Osteoblast (primary cell): ENCODE results near the gene ACAD8. TPM values are rescaled to one million over a fixed set of nuclear protein-coding genes. Genes with fewer than 3 reads are reported as not detected.

Source experiments
- DNase-seq: peaks from one replicate; pipeline ENCODE4 v3.0.0; 2011; ENCODE audit warnings: low spot score, mixed read lengths; ENCODE audit not compliant: insufficient read length; ENCODE audit errors: missing footprints
- H2AFZ ChIP-seq: 2 replicates; pipeline ENCODE4 v1.6.0; 2011; ENCODE audit warnings: mild to moderate bottlenecking, low read length
- H3K27ac ChIP-seq: 2 replicates; pipeline ENCODE4 v1.5.1; 2011; ENCODE audit warnings: mild to moderate bottlenecking, low read depth, low read length, moderate library complexity
- H3K27me3 ChIP-seq: 2 replicates; pipeline ENCODE4 v1.6.0; 2012; ENCODE audit warnings: mild to moderate bottlenecking, control low read depth, inconsistent platforms, low read length, moderate library complexity; ENCODE audit not compliant: insufficient read depth
- H3K36me3 ChIP-seq: 2 replicates; pipeline ENCODE4 v1.5.1; 2011; ENCODE audit warnings: mild to moderate bottlenecking, low read length, control low read depth, moderate library complexity; ENCODE audit not compliant: insufficient read depth
- H3K4me1 ChIP-seq: 2 replicates; pipeline ENCODE4 v1.5.1; 2011; ENCODE audit warnings: mild to moderate bottlenecking, low read length, control low read depth, moderate library complexity; ENCODE audit not compliant: insufficient read depth
- H3K4me2 ChIP-seq: 2 replicates; pipeline ENCODE4 v1.6.0; 2011; ENCODE audit warnings: mild to moderate bottlenecking, low read length; ENCODE audit not compliant: insufficient read depth
- H3K4me3 ChIP-seq: fragments of 200-600 bp; sonication (generic); 3 replicates; pipeline ENCODE4 v1.5.1; 2012; ENCODE audit warnings: mild to moderate bottlenecking, low read length, inconsistent platforms; ENCODE audit not compliant: insufficient read depth
- H3K79me2 ChIP-seq: 2 replicates; pipeline ENCODE4 v1.6.0; 2012; ENCODE audit warnings: mild to moderate bottlenecking, low read length, control low read depth, inconsistent platforms; ENCODE audit not compliant: insufficient read depth
- H3K9me3 ChIP-seq: 2 replicates; pipeline ENCODE4 v1.5.1; 2011; ENCODE audit warnings: low read depth, low read length, control low read depth
- H4K20me1 ChIP-seq: 2 replicates; pipeline ENCODE4 v1.6.0; 2012; ENCODE audit warnings: mild to moderate bottlenecking, low read length, control low read depth; ENCODE audit not compliant: insufficient read depth
- CTCF ChIP-seq: IDR thresholded peaks from 2 replicates; pipeline ENCODE4 v1.5.1; 2011; ENCODE audit warnings: mild to moderate bottlenecking, low read depth, low read length, moderate library complexity; ENCODE audit errors: extremely low read depth
- total RNA-seq: library from RNA; depleted of rRNA; stranded (reverse); fragments of >200 nt; gene quantifications from 2 replicates; pipeline ENCODE4 v1.2.3, GENCODE V29; 2012

The ACAD8 gene
- total RNA-seq, 1 donor = 17.7 TPM

DNA sequence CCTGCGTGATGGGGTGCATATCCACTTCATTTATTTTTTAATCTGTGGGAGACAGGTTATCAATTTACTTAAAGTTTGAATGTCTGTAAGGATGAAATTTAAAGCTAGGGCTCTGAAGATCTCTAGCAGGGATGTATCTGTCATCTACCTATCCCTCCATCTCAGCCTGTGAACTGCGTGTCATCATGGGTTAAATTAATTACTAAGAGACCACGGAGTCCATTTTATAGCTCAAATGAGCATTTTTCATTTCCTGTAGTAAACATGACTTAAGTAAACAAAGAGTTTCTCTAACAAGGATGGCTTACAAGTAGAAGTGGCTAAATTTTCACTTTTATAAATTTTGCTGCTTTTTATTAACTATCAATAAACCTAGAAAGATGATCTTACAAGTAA, 19.9 kb downstream of the ACAD8 start:
- Histone ChIP-seq H3K9me3 (no peaks in the 10 kb centered on the region), H3K4me2 (no peak overlapping the region), H3K4me1 (no peaks in the 10 kb centered on the region), H3K4me3 (no peak overlapping the region), H3K27me3 (peaks cover 63% of the 10 kb centered on the region), H3K79me2 (no peaks in the 10 kb centered on the region), H3K36me3 (no peaks in the 10 kb centered on the region), H4K20me1 (no peaks in the 10 kb centered on the region), H3K27ac (no peak overlapping the region), H2AFZ (no peak overlapping the region)
- no peak for TF ChIP-seq CTCF
- no peak for DNase-seq

DNA sequence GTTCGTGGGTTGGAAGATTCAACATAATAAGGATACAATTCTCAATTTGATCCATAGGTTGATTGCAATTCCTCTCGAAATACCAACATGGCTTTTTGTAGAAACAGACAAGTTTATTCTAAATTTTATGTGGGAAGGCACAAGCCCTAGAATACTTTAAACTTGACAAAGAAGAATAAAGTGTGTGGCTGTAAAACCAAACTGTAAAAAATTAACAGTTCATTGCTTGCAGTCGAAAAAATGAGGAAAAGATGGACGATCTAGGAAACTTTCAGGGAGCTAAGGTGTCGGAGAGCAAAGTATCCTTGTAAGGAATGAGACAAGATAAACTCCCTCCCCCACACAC, 21.8 kb downstream of the ACAD8 start:
- H3K27ac ChIP-seq = no peak overlapping the region
- DNase-seq = no peak
- no peak for TF ChIP-seq CTCF
- H3K4me3 ChIP-seq = no peak overlapping the region
- no peaks in the 10 kb centered on the region for H3K4me1 ChIP-seq
- no peaks in the 10 kb centered on the region for H3K79me2 ChIP-seq
- H3K4me2 ChIP-seq = no peak overlapping the region
- H4K20me1 ChIP-seq = no peaks in the 10 kb centered on the region
- H3K27me3 ChIP-seq = peaks cover 69% of the 10 kb centered on the region
- no peaks in the 10 kb centered on the region for H3K36me3 ChIP-seq
- H2AFZ ChIP-seq = no peak overlapping the region
- H3K9me3 ChIP-seq = peaks cover 2% of the 10 kb centered on the region

DNA sequence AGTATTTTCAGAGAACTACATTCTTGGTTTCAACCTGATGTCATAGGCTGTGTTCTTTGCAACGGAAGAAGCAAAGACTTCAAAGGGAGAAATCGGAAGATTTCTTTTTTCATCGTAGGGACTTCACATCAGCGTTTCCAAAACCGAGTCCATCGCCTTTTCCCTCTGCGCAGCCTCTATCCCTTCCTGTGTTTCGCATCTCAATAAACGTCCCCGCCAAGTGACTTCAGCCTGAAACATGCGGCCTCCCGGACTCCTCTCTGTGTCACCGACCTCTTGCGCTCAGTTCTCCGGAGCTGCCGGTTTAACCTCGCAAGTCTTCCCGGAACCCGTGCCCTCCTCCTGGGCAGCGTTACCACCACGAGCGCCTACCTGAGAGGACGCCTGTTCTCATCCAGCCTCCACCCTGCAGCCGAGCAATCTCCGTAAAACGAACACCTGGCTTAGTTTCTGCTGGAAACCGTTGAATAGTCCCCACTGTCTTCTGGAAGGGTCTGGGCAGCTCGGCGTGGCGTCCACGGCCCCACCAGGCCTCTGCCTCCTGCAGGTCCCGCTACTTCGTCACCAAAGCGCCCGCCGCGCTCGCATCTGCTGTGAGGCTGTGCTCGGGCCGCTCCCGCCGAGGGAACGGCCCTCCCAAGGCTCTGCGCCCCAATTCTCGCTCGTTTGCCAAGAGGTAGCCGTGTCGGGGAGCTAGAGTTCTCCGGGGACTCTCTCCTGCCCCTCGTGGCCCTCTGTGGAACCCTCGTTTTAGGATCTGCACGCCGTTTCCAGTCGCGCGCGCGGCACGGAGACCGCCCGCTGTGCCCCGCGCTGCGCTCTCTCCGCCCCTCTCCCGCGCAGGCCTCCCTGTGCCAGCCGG, 22.4 kb downstream of the ACAD8 start, which contains the start of gene GLB1L3:
GLB1L3 (plus strand) TSS at position 846 of the 862 bp plus-strand sequence. CDS start 362 bp downstream, outside the sequence.
- Histone ChIP-seq H2AFZ (peak within 1 kb of the TSS; percentile 35), H3K4me2 (peak within 1 kb of the TSS; percentile 18), H3K36me3 (no peaks in the 10 kb centered on the region), H3K27me3 (peaks cover 69% of the 10 kb centered on the region), H3K9me3 (peaks cover 2% of the 10 kb centered on the region), H3K4me3 (peak within 1 kb of the TSS; percentile 37), H3K27ac (no peak within 1 kb of the TSS), H4K20me1 (no peaks in the 10 kb centered on the region), H3K4me1 (no peaks in the 10 kb centered on the region), H3K79me2 (no peaks in the 10 kb centered on the region)
- peak; percentile 85 for DNase-seq
- no peak for TF ChIP-seq CTCF

DNA sequence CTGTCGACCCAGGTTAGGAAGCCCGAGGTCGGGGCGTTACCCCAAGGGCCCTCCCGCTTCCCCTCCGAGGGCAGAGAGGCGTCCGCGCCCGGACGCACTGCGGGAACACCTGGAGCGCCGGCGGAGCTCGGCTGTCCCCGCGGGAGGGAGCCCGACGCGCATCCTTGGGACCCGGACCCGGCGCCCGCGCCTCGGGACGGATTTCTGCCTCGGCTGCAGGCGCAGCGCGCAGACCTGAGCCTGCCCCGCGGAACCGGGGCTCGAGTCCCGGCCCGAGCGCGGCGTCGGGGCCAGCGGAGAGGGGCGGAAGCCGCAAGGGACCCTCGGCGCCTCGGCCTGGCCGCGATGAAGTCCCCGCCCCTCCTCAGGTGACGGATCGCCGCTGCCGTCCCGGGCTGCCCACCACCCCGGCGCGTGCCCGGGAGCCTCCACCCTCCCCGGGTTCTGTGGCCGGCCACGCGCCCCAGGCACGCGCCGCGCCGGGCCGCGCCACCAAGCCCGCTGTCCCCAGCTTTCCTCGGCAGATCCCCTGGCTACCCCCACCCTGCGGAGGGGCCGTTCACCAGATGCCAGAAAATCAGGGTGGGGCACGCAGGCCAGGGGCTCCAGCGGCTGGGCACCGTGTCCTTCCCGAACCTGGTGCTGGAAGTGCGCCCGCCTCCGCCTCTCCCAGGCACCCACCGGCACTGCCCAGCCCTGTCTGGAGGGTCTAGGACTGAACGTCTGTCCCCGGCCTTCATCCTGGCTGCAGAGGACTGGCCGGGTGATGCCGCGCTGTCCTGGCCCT, 23.2 kb downstream of the ACAD8 start:
- H3K27ac ChIP-seq = no peak overlapping the region
- H3K79me2 ChIP-seq = no peaks in the 10 kb centered on the region
- H3K4me2 ChIP-seq = no peak overlapping the region
- TF ChIP-seq CTCF = no peak
- H2AFZ ChIP-seq = no peak overlapping the region
- peaks cover 2% of the 10 kb centered on the region for H3K9me3 ChIP-seq
- no peaks in the 10 kb centered on the region for H4K20me1 ChIP-seq
- H3K36me3 ChIP-seq = no peaks in the 10 kb centered on the region
- no peak for DNase-seq
- peaks cover 69% of the 10 kb centered on the region for H3K27me3 ChIP-seq
- no peak overlapping the region for H3K4me3 ChIP-seq
- H3K4me1 ChIP-seq = no peaks in the 10 kb centered on the region
